ENCODE data around the gene ARID2. TPM values are rescaled to one million over a fixed set of nuclear protein-coding genes. Genes with fewer than 3 reads are reported as not detected.

The ARID2 gene
- total and polyA plus RNA-seq, 7 experiments from 2014 or later = 11.7 to 61.0 (median 48.3) TPM

GRCh38 chr12:45898094-45898493 lies 168.6 kb downstream of the ARID2 start:
- Histone ChIP-seq H3K9me3 (ENCODE audit: control insufficient read depth in 2 of 3, low read length in 3 of 3) (no peaks in the 10 kb centered on the region), H3K4me1 (ENCODE audit: control insufficient read depth in 2 of 2, insufficient read depth in 2 of 2, low read length in 2 of 2) (peaks cover 0 to 14% of the 10 kb centered on the region in 2 donors), H3K27me3 (ENCODE audit: control insufficient read depth in 2 of 2, insufficient read depth in 2 of 2, low read length in 2 of 2) (no peaks in the 10 kb centered on the region), H3K4me3 (ENCODE audit: low read length) (no peak overlapping the region), H3K27ac (ENCODE audit: low read depth, low read length) (no peak overlapping the region), H3K36me3 (ENCODE audit: control insufficient read depth in 2 of 3, insufficient read depth in 3 of 3, low read length in 3 of 3) (peaks cover 0 to 12% (median 6%) of the 10 kb centered on the region in 3 experiments)
- CTCF ChIA-PET = no interaction called here
- POLR2A ChIA-PET = no interaction called here
- H3K27ac Mint-ChIP-seq = no peak overlapping the region
- peaks cover 10 to 27% (median 20%) of the 10 kb centered on the region in 7 donors for H3K4me1 Mint-ChIP-seq
- H3K4me3 Mint-ChIP-seq = no peak overlapping the region
- H3K9me3 Mint-ChIP-seq = peaks cover 0 to 5% (median 0%) of the 10 kb centered on the region in 11 donors
- H3K27me3 Mint-ChIP-seq = no peaks in the 10 kb centered on the region
- ATAC-seq (no peak), DNase-seq (no peak)
- peaks cover 23 to 57% (median 44%) of the 10 kb centered on the region in 5 donors for H3K36me3 Mint-ChIP-seq
- intact Hi-C loops (cut with micrococcal nuclease) = no loop called here

- intact Hi-C loops (cut with micrococcal nuclease) = no loop called here
- Histone ChIP-seq H3K4me3 (ENCODE audit: low read length) (no peak overlapping the region), H3K27ac (ENCODE audit: low read depth, low read length) (no peak overlapping the region), H3K4me1 (ENCODE audit: control insufficient read depth in 2 of 2, insufficient read depth in 2 of 2, low read length in 2 of 2) (no peaks in the 10 kb centered on the region), H3K36me3 (ENCODE audit: control insufficient read depth in 2 of 3, insufficient read depth in 3 of 3, low read length in 3 of 3) (peaks cover 0 to 9% (median 0%) of the 10 kb centered on the region in 3 experiments), H3K9me3 (ENCODE audit: control insufficient read depth in 2 of 3, low read length in 3 of 3) (no peaks in the 10 kb centered on the region), H3K27me3 (ENCODE audit: control insufficient read depth in 2 of 2, insufficient read depth in 2 of 2, low read length in 2 of 2) (no peaks in the 10 kb centered on the region)
- Mint-ChIP-seq H3K27ac (no peak overlapping the region), H3K4me1 (no peaks in the 10 kb centered on the region), H3K36me3 (peaks cover 5 to 23% (median 15%) of the 10 kb centered on the region in 5 donors), H3K27me3 (no peaks in the 10 kb centered on the region), H3K4me3 (no peak overlapping the region), H3K9me3 (no peaks in the 10 kb centered on the region)
- no peak for ATAC-seq
- DNase-seq = no peak
- ChIA-PET CTCF (no interaction called here), POLR2A (no interaction called here)
Measured at GRCh38 chr12:45907955-45908354, 178.4 kb downstream of the ARID2 start.

- ATAC-seq (no peak), DNase-seq (no peak)
- ChIA-PET POLR2A (no interaction called here), CTCF (no interaction called here)
- H3K36me3 Mint-ChIP-seq = peaks cover 5 to 18% (median 10%) of the 10 kb centered on the region in 5 donors
- Histone ChIP-seq H3K4me3 (ENCODE audit: low read length) (no peak overlapping the region), H3K27me3 (ENCODE audit: control insufficient read depth in 2 of 2, insufficient read depth in 2 of 2, low read length in 2 of 2) (no peaks in the 10 kb centered on the region), H3K9me3 (ENCODE audit: control insufficient read depth in 2 of 3, low read length in 3 of 3) (no peaks in the 10 kb centered on the region), H3K27ac (ENCODE audit: low read depth, low read length) (no peak overlapping the region), H3K4me1 (ENCODE audit: control insufficient read depth in 2 of 2, insufficient read depth in 2 of 2, low read length in 2 of 2) (no peaks in the 10 kb centered on the region), H3K36me3 (ENCODE audit: control insufficient read depth in 2 of 3, insufficient read depth in 3 of 3, low read length in 3 of 3) (peaks cover 0 to 9% (median 0%) of the 10 kb centered on the region in 3 experiments)
- H3K27me3 Mint-ChIP-seq = no peaks in the 10 kb centered on the region
- intact Hi-C loops (cut with micrococcal nuclease) = no loop called here
- no peaks in the 10 kb centered on the region for H3K9me3 Mint-ChIP-seq
- no peaks in the 10 kb centered on the region for H3K4me1 Mint-ChIP-seq
- no peak overlapping the region for H3K4me3 Mint-ChIP-seq
- H3K27ac Mint-ChIP-seq = no peak overlapping the region
Measured at GRCh38 chr12:45909041-45909713, 179.7 kb downstream of the ARID2 start.

- Histone ChIP-seq H3K36me3 (ENCODE audit: control insufficient read depth in 2 of 3, insufficient read depth in 3 of 3, low read length in 3 of 3) (peaks cover 0 to 3% (median 0%) of the 10 kb centered on the region in 3 experiments), H3K27me3 (ENCODE audit: control insufficient read depth in 2 of 2, insufficient read depth in 2 of 2, low read length in 2 of 2) (no peaks in the 10 kb centered on the region), H3K27ac (ENCODE audit: low read depth, low read length) (no peak overlapping the region), H3K9me3 (ENCODE audit: control insufficient read depth in 2 of 3, low read length in 3 of 3) (no peaks in the 10 kb centered on the region), H3K4me1 (ENCODE audit: control insufficient read depth in 2 of 2, insufficient read depth in 2 of 2, low read length in 2 of 2) (no peaks in the 10 kb centered on the region), H3K4me3 (ENCODE audit: low read length) (no peak overlapping the region)
- Mint-ChIP-seq H3K27me3 (no peaks in the 10 kb centered on the region), H3K4me1 (no peaks in the 10 kb centered on the region), H3K36me3 (peaks cover 0 to 10% (median 6%) of the 10 kb centered on the region in 5 donors), H3K9me3 (no peaks in the 10 kb centered on the region), H3K4me3 (no peak overlapping the region), H3K27ac (peak overlapping the region in 1 of 9 donors; percentile 47)
- ATAC-seq (no peak), DNase-seq (no peak)
- intact Hi-C loops (cut with micrococcal nuclease) = no loop called here
- ChIA-PET CTCF (no interaction called here), POLR2A (no interaction called here)
Measured at GRCh38 chr12:45912774-45913173, 183.3 kb downstream of the ARID2 start.

GRCh38 chr12:45913631-45914030 lies 184.1 kb downstream of the ARID2 start:
- Mint-ChIP-seq H3K36me3 (peaks cover 0 to 14% (median 9%) of the 10 kb centered on the region in 5 donors), H3K27ac (peak overlapping the region in 1 of 9 donors; percentile 47), H3K9me3 (no peaks in the 10 kb centered on the region), H3K4me1 (no peaks in the 10 kb centered on the region), H3K4me3 (no peak overlapping the region), H3K27me3 (no peaks in the 10 kb centered on the region)
- Histone ChIP-seq H3K27ac (ENCODE audit: low read depth, low read length) (no peak overlapping the region), H3K27me3 (ENCODE audit: control insufficient read depth in 2 of 2, insufficient read depth in 2 of 2, low read length in 2 of 2) (no peaks in the 10 kb centered on the region), H3K36me3 (ENCODE audit: control insufficient read depth in 2 of 3, insufficient read depth in 3 of 3, low read length in 3 of 3) (no peaks in the 10 kb centered on the region), H3K4me3 (ENCODE audit: low read length) (no peak overlapping the region), H3K4me1 (ENCODE audit: control insufficient read depth in 2 of 2, insufficient read depth in 2 of 2, low read length in 2 of 2) (no peaks in the 10 kb centered on the region), H3K9me3 (ENCODE audit: control insufficient read depth in 2 of 3, low read length in 3 of 3) (no peaks in the 10 kb centered on the region)
- ATAC-seq = no peak
- no peak for DNase-seq
- ChIA-PET CTCF (interaction anchor here (0.7 kb wide), 1 partner anchor 8 kb away, joined by 3 read pairs; no protein-coding TSS in a partner anchor), POLR2A (interaction anchor here (0.6 to 1.1 kb wide), 3 partner anchors 70 to 183 kb away, joined by 3 read pairs; no protein-coding TSS in a partner anchor)
- intact Hi-C loops (cut with micrococcal nuclease) = no loop called here

- Histone ChIP-seq H3K4me3 (ENCODE audit: low read length) (no peak overlapping the region), H3K27ac (ENCODE audit: low read depth, low read length) (no peak overlapping the region), H3K4me1 (ENCODE audit: control insufficient read depth in 2 of 2, insufficient read depth in 2 of 2, low read length in 2 of 2) (no peaks in the 10 kb centered on the region), H3K9me3 (ENCODE audit: control insufficient read depth in 2 of 3, low read length in 3 of 3) (no peaks in the 10 kb centered on the region), H3K36me3 (ENCODE audit: control insufficient read depth in 2 of 3, insufficient read depth in 3 of 3, low read length in 3 of 3) (no peaks in the 10 kb centered on the region), H3K27me3 (ENCODE audit: control insufficient read depth in 2 of 2, insufficient read depth in 2 of 2, low read length in 2 of 2) (no peaks in the 10 kb centered on the region)
- intact Hi-C loops (cut with micrococcal nuclease) = no loop called here
- ATAC-seq (peak; percentile 36), DNase-seq (no peak)
- Mint-ChIP-seq H3K4me3 (no peak overlapping the region), H3K4me1 (no peaks in the 10 kb centered on the region), H3K36me3 (peaks cover 0 to 15% (median 6%) of the 10 kb centered on the region in 5 donors), H3K27ac (peak overlapping the region in 1 of 9 donors; percentile 47), H3K9me3 (no peaks in the 10 kb centered on the region), H3K27me3 (no peaks in the 10 kb centered on the region)
- CTCF ChIA-PET = no interaction called here
- POLR2A ChIA-PET = interaction anchor here (0.6 to 1.1 kb wide), 2 partner anchors 181 to 182 kb away, joined by 3 read pairs; no protein-coding TSS in a partner anchor
Measured at GRCh38 chr12:45914090-45914489, 184.6 kb downstream of the ARID2 start.

- peaks cover 0 to 15% (median 12%) of the 10 kb centered on the region in 5 donors for H3K36me3 Mint-ChIP-seq
- no peaks in the 10 kb centered on the region for H3K4me1 Mint-ChIP-seq
- Histone ChIP-seq H3K4me1 (ENCODE audit: control insufficient read depth in 2 of 2, insufficient read depth in 2 of 2, low read length in 2 of 2) (no peaks in the 10 kb centered on the region), H3K4me3 (ENCODE audit: low read length) (no peak overlapping the region), H3K9me3 (ENCODE audit: control insufficient read depth in 2 of 3, low read length in 3 of 3) (no peaks in the 10 kb centered on the region), H3K27me3 (ENCODE audit: control insufficient read depth in 2 of 2, insufficient read depth in 2 of 2, low read length in 2 of 2) (no peaks in the 10 kb centered on the region), H3K36me3 (ENCODE audit: control insufficient read depth in 2 of 3, insufficient read depth in 3 of 3, low read length in 3 of 3) (no peaks in the 10 kb centered on the region), H3K27ac (ENCODE audit: low read depth, low read length) (no peak overlapping the region)
- DNase-seq (no peak), ATAC-seq (no peak)
- H3K27ac Mint-ChIP-seq = peak overlapping the region in 3 of 9 donors; percentile 33 to 78 (median 46)
- intact Hi-C loops (cut with micrococcal nuclease) = loop anchor here in 1 of 2 donors (5.0 kb wide), 1 partner anchor 42 kb away; no protein-coding TSS in a partner anchor
- no peaks in the 10 kb centered on the region for H3K9me3 Mint-ChIP-seq
- H3K4me3 Mint-ChIP-seq = no peak overlapping the region
- ChIA-PET CTCF (no interaction called here), POLR2A (interaction anchor here (1.2 kb wide), 1 partner anchor 129 kb away, joined by 3 read pairs; no protein-coding TSS in a partner anchor)
- H3K27me3 Mint-ChIP-seq = no peaks in the 10 kb centered on the region
Measured at GRCh38 chr12:45915405-45915804, 185.9 kb downstream of the ARID2 start.

All from naive thymus-derived CD4-positive, alpha-beta T cell (primary cell).